A549 (cell line): ENCODE results near the gene CFAP97. TPM values are rescaled to one million over a fixed set of nuclear protein-coding genes. Genes with fewer than 3 reads are reported as not detected.
"Not testable (repeated sequence)": the region's sequence is repeated elsewhere in the genome, so short reads cannot be mapped to it uniquely, and the experiment has no call there.

Experiments
- ATAC-seq, 2 experiments: fragments of 200-7000 bp in 1 of 2; fragments of >200 bp in 1 of 2; cut with Nextera tagmentation in 1 of 2; cut with Tn5 transposase in 1 of 2; 3 replicates each; pipeline versions ENCODE4 v1.8.0 to v1.9.1; 2018 to 2020; ENCODE audit warnings: mild to moderate bottlenecking in 1 of 2, moderate library complexity in 1 of 2
- CTCF ChIA-PET: fragments of 300-600 bp; sonication (Branson Sonifier 250); formaldehyde crosslinking; extraction: SDS; loops from one replicate; lab custom pipeline; 2021; ENCODE audit warnings: antibody characterized with exemption, inconsistent platforms; lab: Yijun Ruan, JAX
- POLR2A ChIA-PET: fragments of 350-600 bp; formaldehyde crosslinking; extraction: SDS; loops from one replicate; lab custom pipeline; 2021; ENCODE audit warnings: antibody characterized with exemption, inconsistent platforms; lab: Yijun Ruan, JAX
- DNase-seq, 2 experiments: peaks; one replicate each; pipeline versions ENCODE4 v3.0.0 to v3.0.0-alpha.2; 2011 to 2016; ENCODE audit warnings: low read depth in 1 of 2, low spot score in 1 of 2
- FAIRE-seq: peaks from 2 replicates; lab custom pipeline; 2011; peaks lifted over from hg19 to GRCh38; lab: Jason Lieb, UNC
- H3K27ac ChIP-seq, 2 experiments: fragments of >200 bp; sonication (Bioruptor Twin); formaldehyde crosslinking; 3 replicates each; pipeline ENCODE4 v1.5.1; 2016 to 2017
- H3K4me1 ChIP-seq: fragments of >200 bp; sonication (Bioruptor Twin); formaldehyde crosslinking; 3 replicates; pipeline ENCODE4 v1.6.1; 2016
- H3K4me2 ChIP-seq: fragments of >200 bp; sonication (Bioruptor Twin); formaldehyde crosslinking; 3 replicates; pipeline ENCODE4 v1.6.1; 2016
- H3K4me3 ChIP-seq: fragments of >200 bp; sonication (Bioruptor Twin); formaldehyde crosslinking; 3 replicates; pipeline ENCODE4 v1.5.1; 2016
- H3K9me3 ChIP-seq: fragments of >200 bp; sonication (Bioruptor Twin); formaldehyde crosslinking; 3 replicates; pipeline ENCODE4 v1.6.1; 2016
- BHLHE40 ChIP-seq: IDR thresholded peaks from 2 replicates; pipeline ENCODE4 v1.6.1; 2012; ENCODE audit warnings: low read depth, low read length, inconsistent platforms
- CBX8 ChIP-seq: fragments of 200-600 bp; sonication (generic); IDR thresholded peaks from 2 replicates; pipeline ENCODE4 v1.6.1; 2016
- CEBPB ChIP-seq, 2 experiments: fragments of >200 bp in 1 of 2; sonication (Bioruptor Twin) in 1 of 2; formaldehyde crosslinking in 1 of 2; IDR thresholded peaks; 2 replicates each; pipeline ENCODE4 v1.6.1; 2012 to 2016
- CHD2 ChIP-seq: fragments of 150-350 bp; IDR thresholded peaks from 2 replicates; pipeline ENCODE4 v1.6.1; 2014; ENCODE audit warnings: low read length; ENCODE audit not compliant: partially characterized antibody
- CTCF ChIP-seq: fragments of >200 bp; sonication (Bioruptor Twin); formaldehyde crosslinking; IDR thresholded peaks from 3 replicates; pipeline ENCODE4 v1.5.1; 2016
- ELK1 ChIP-seq: fragments of 150-350 bp; IDR thresholded peaks from 2 replicates; pipeline ENCODE4 v1.6.1; 2014; ENCODE audit warnings: low read depth, mild to moderate bottlenecking, low read length
- EP300 ChIP-seq, 2 experiments: fragments of >200 bp; sonication (Bioruptor Twin); formaldehyde crosslinking; IDR thresholded peaks; 2 replicates in 1 of 2; 3 replicates in 1 of 2; pipeline ENCODE4 v1.6.1; 2016 to 2017
- FOXS1 ChIP-seq: fragments of 250-450 bp; sonication (Bioruptor Pico); IDR thresholded peaks from 2 replicates; pipeline ENCODE4 v1.5.0; 2020; ENCODE audit warnings: mild to moderate bottlenecking, moderate library complexity
- GATA3 ChIP-seq: IDR thresholded peaks from 2 replicates; pipeline ENCODE4 v1.6.1; 2012; ENCODE audit warnings: borderline replicate concordance
- HES2 ChIP-seq: fragments of >200 bp; sonication (Bioruptor Twin); formaldehyde crosslinking; IDR thresholded peaks from 2 replicates; pipeline ENCODE4 v1.6.1; 2016
- HMGXB4 ChIP-seq: fragments of 250-450 bp; sonication (Bioruptor Pico); IDR thresholded peaks from 2 replicates; pipeline ENCODE4 v1.5.0; 2021; ENCODE audit warnings: mild to moderate bottlenecking, moderate library complexity, borderline replicate concordance
- HOXA7 ChIP-seq: fragments of 250-450 bp; sonication (Bioruptor Pico); IDR thresholded peaks from 2 replicates; pipeline ENCODE4 v1.5.0; 2020; ENCODE audit warnings: mild to moderate bottlenecking, moderate library complexity
- KDM5A ChIP-seq: fragments of 200-600 bp; sonication (generic); IDR thresholded peaks from 2 replicates; pipeline ENCODE4 v1.6.1; 2016; ENCODE audit warnings: antibody characterized with exemption, mild to moderate bottlenecking
- MAFK ChIP-seq: fragments of 450-650 bp; IDR thresholded peaks from 2 replicates; pipeline ENCODE4 v1.6.1; 2014; ENCODE audit not compliant: partially characterized antibody
- PHF8 ChIP-seq: fragments of 200-600 bp; sonication (generic); IDR thresholded peaks from 2 replicates; pipeline ENCODE4 v1.6.1; 2016; ENCODE audit warnings: low read depth, mild to moderate bottlenecking, antibody characterized with exemption, moderate library complexity, borderline replicate concordance
- RAD21 ChIP-seq, 2 experiments: fragments of >200 bp in 1 of 2; sonication (Bioruptor Twin) in 1 of 2; formaldehyde crosslinking in 1 of 2; IDR thresholded peaks in 1 of 2; conservative IDR thresholded peaks in 1 of 2; 2 replicates in 1 of 2; 3 replicates in 1 of 2; pipeline ENCODE4 v1.6.1; 2012 to 2018; ENCODE audit warnings: inconsistent platforms in 1 of 2
- SREBF2 ChIP-seq: fragments of 450-650 bp; IDR thresholded peaks from 2 replicates; pipeline ENCODE4 v1.6.1; 2014; ENCODE audit warnings: mild to moderate bottlenecking, moderate library complexity
- ZC3H11A ChIP-seq: fragments of 450-650 bp; IDR thresholded peaks from 2 replicates; pipeline ENCODE4 v1.6.1; 2014; ENCODE audit warnings: antibody characterized with exemption, mild to moderate bottlenecking
- ZNF302 ChIP-seq: fragments of 250-450 bp; sonication (Bioruptor Pico); IDR thresholded peaks from 2 replicates; pipeline ENCODE4 v1.9.0; 2021; ENCODE audit warnings: inconsistent platforms, mild to moderate bottlenecking, moderate library complexity
- ZSCAN20 ChIP-seq: fragments of 250-450 bp; sonication (Bioruptor Pico); IDR thresholded peaks from 2 replicates; pipeline ENCODE4 v1.8.0; 2022; ENCODE audit warnings: mild to moderate bottlenecking, moderate library complexity
- WGBS: methylation state at CpG from one replicate; pipeline ENCODE4 v1.1.6; 2017; ENCODE audit errors: missing lambda C conversion rate; 5-methylcytosine and 5-hydroxymethylcytosine counted together
- polyA plus RNA-seq, 4 experiments: library from polyadenylated mRNA; depleted of rRNA in 3 of 4; stranded (reverse); fragments of >200 nt; fragmentation: RNase III in 1 of 4; extraction: RNeasy Plus Mini Kit Qiagen cat#74134 plus additional on column Dnase treatment in 1 of 4; gene quantifications; 2 replicates in 3 of 4; 3 replicates in 1 of 4; pipeline ENCODE4 v1.2.3, GENCODE V29; 2011 to 2017

The CFAP97 gene
- polyA plus RNA-seq, 2 of the 4 experiments (the other 2 are of a cell fraction): 15.8 to 48.2 TPM

- WGBS: 93% methylated on average over 8 of the region's 8 CpGs
- H3K4me3 ChIP-seq: no peak overlapping the region
- DNase-seq: no peak
- no peak for TF ChIP-seq MAFK
- no peak for TF ChIP-seq CHD2
- no peak for TF ChIP-seq ZNF302
- TF ChIP-seq, all 56 proteins: peak for 0
- no peak overlapping the region for H3K4me2 ChIP-seq
- CTCF ChIA-PET: interaction anchor here (0.7 kb wide), 1 partner anchor 164 kb away, joined by 3 read pairs; no protein-coding TSS in a partner anchor
- no peaks in the 10 kb centered on the region for H3K9me3 ChIP-seq
- no peak overlapping the region for H3K27ac ChIP-seq
- peaks cover 28% of the 10 kb centered on the region; the same call in 2 of the 3 replicates for H3K4me1 ChIP-seq
- FAIRE-seq: no peak
- no peak for ATAC-seq
- POLR2A ChIA-PET: no interaction called here
Measured at GRCh38 chr4:185205697-185206342, 2.0 kb upstream of the CFAP97 start.

- DNase-seq, ATAC-seq, POLR2A ChIA-PET, H3K4me3 ChIP-seq, H3K9me3 ChIP-seq, H3K27ac ChIP-seq, FAIRE-seq: not testable (repeated sequence)
- CTCF ChIA-PET: interaction anchor here (1.5 kb wide), 1 partner anchor 21 kb away, joined by 5 read pairs; no protein-coding TSS in a partner anchor
- H3K4me1 ChIP-seq: peaks cover 27% of the 10 kb centered on the region; the same call in 2 of the 3 replicates
- WGBS: 93% methylated on average over 13 of the region's 13 CpGs
- H3K4me2 ChIP-seq: peak overlapping the region; percentile 88
Measured at GRCh38 chr4:185205073-185205472, 1.3 kb upstream of the CFAP97 start.

- FAIRE-seq (no peak), ATAC-seq (no peak)
- Histone ChIP-seq H3K27ac (peak overlapping the region; percentile 92 to 93), H3K4me3 (peak overlapping the region; percentile 82), H3K9me3 (no peaks in the 10 kb centered on the region)
- 7% methylated on average over 14 of the region's 14 CpGs for WGBS
- ChIA-PET CTCF (interaction anchor here (0.8 to 1.5 kb wide), 2 partner anchors 20 to 142 kb away, joined by 3 to 5 read pairs; no protein-coding TSS in a partner anchor), POLR2A (no interaction called here)
- TF ChIP-seq HMGXB4 (CRISPR knock-in tag) (no peak), ZSCAN20 (no peak), RAD21 (conservative IDR thresholded peaks at IDR 0.05 in 1 of 2, IDR thresholded peaks at IDR 0.05 in 1 of 2) (no peak), CBX8 (no peak), CTCF (no peak), ELK1 (no peak), HOXA7 (CRISPR knock-in tag) (no peak), FOXS1 (CRISPR knock-in tag) (no peak), ZC3H11A (no peak), PHF8 (no peak), HES2 (no peak), CEBPB (IDR thresholded peaks at IDR 0.05) (no peak), EP300 (IDR thresholded peaks at IDR 0.05) (no peak), BHLHE40 (no peak), KDM5A (no peak), SREBF2 (no peak), GATA3 (no peak)
- TF ChIP-seq, all 56 proteins: peak for 0
- peaks cover 27% of the 10 kb centered on the region; the same call in 2 of the 3 replicates for H3K4me1 ChIP-seq
- H3K4me2 ChIP-seq: peak overlapping the region; percentile 88
- DNase-seq: peak in 1 of 2 experiments; percentile 18
Measured at GRCh38 chr4:185204238-185204910, 574 bp upstream of the CFAP97 start.
